Measurements from ENCODE around the gene PRKAB1.
"Not testable (repeated sequence)": the region's sequence is repeated elsewhere in the genome, so short reads cannot be mapped to it uniquely, and the experiment has no call there.

PRKAB1 gene

DNA sequence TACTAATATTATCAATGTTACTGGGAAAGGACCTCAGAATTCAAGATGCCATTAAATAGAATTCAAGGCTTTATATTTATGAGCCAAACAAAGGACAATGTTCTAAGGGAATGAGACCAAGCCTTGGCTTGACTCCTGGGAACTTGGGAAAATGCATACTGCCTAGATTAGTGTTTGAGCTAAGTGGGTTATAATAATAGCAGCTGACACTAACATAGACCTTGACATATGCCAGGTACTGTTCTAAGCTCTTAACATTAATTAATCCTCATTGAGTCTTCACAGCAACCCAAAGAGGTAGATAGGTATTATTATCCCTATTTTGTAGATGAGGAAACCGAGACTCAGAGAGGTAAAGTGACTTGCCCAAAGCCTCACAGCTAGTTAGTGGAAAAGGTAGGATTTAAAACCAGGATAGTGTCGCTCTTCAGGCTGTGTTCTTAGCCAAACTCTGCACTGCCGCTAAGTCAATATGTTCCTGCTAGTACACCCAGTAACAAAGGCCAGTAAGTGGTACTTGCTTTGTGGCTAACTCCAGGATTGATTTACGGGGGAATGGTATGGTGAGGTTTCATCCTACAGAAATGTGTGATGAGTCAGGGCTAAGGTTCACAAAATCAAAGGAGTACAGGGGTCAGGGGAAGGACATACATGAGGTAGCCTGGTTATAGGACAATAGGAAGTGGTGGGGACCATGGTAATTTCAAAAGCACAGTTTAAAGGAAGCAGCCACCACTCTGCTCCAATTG is 35.8 kb upstream of the PRKAB1 start:
- no peaks in the 10 kb centered on the region for H3K36me3 ChIP-seq (ENCODE audit: control insufficient read depth in 2 of 2, insufficient read depth in 2 of 2, low read length in 2 of 2)
- no peak overlapping the region for H3K9ac ChIP-seq (ENCODE audit: low read length in 2 of 2)
- peaks cover 0 to 9% of the 10 kb centered on the region in 2 donors for H3K27me3 ChIP-seq (ENCODE audit: control insufficient read depth in 1 of 2, insufficient read depth in 2 of 2, low read length in 2 of 2)
- no peak overlapping the region for H3K27ac ChIP-seq (ENCODE audit: low read length)
- H3K9me3 ChIP-seq (ENCODE audit: control insufficient read depth in 2 of 2, low read length in 2 of 2) = peaks cover 0 to 8% of the 10 kb centered on the region in 2 donors
- no peak overlapping the region for H3K4me3 ChIP-seq (ENCODE audit: low read length in 2 of 2)
- H3K4me1 ChIP-seq (ENCODE audit: control insufficient read depth, insufficient read depth, low read length) = no peaks in the 10 kb centered on the region

DNA sequence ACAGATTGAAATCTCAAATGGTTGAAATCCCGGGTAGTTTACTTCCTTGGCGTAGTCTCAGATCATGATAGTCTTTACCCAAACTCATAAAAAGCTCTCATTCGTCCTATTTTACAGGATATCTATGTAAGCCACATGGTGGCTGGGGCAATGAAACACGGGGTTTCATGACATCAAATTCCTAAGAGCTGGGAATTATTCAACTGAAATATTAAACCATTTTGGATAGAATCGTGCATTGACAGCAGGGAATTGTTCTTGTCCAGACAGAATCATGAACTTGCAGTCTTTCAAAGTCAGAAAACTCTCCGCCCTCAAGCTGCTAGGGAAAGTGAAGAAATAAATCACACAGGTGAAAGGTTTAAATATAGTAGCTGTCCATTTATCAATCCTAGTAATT is 33.2 kb upstream of the PRKAB1 start:
- Histone ChIP-seq H3K9me3 (ENCODE audit: control insufficient read depth in 2 of 2, low read length in 2 of 2) (peaks cover 0 to 8% of the 10 kb centered on the region in 2 donors), H3K27me3 (ENCODE audit: control insufficient read depth in 1 of 2, insufficient read depth in 2 of 2, low read length in 2 of 2) (peaks cover 0 to 9% of the 10 kb centered on the region in 2 donors), H3K9ac (ENCODE audit: low read length in 2 of 2) (no peak overlapping the region), H3K4me1 (ENCODE audit: control insufficient read depth, insufficient read depth, low read length) (no peaks in the 10 kb centered on the region), H3K27ac (ENCODE audit: low read length) (no peak overlapping the region), H3K36me3 (ENCODE audit: control insufficient read depth in 2 of 2, insufficient read depth in 2 of 2, low read length in 2 of 2) (no peaks in the 10 kb centered on the region), H3K4me3 (ENCODE audit: low read length in 2 of 2) (no peak overlapping the region)

- Histone ChIP-seq H3K27me3 (ENCODE audit: control insufficient read depth in 1 of 2, insufficient read depth in 2 of 2, low read length in 2 of 2) (peaks cover 0 to 2% of the 10 kb centered on the region in 2 donors), H3K36me3 (ENCODE audit: control insufficient read depth in 2 of 2, insufficient read depth in 2 of 2, low read length in 2 of 2) (no peaks in the 10 kb centered on the region), H3K9ac (ENCODE audit: low read length in 2 of 2) (no peak overlapping the region), H3K4me3 (ENCODE audit: low read length in 2 of 2) (no peak overlapping the region), H3K4me1 (ENCODE audit: control insufficient read depth, insufficient read depth, low read length) (no peaks in the 10 kb centered on the region), H3K27ac (ENCODE audit: low read length) (no peak overlapping the region), H3K9me3 (ENCODE audit: control insufficient read depth in 2 of 2, low read length in 2 of 2) (no peaks in the 10 kb centered on the region)
These were observed 24.9 kb upstream of the PRKAB1 start for GRCh38 chr12:119642986-119643385.

GRCh38 chr12:119644930-119645329 is 23.0 kb upstream of the PRKAB1 start:
- no peaks in the 10 kb centered on the region for H3K4me1 ChIP-seq (ENCODE audit: control insufficient read depth, insufficient read depth, low read length)
- H3K9me3 ChIP-seq (ENCODE audit: control insufficient read depth in 2 of 2, low read length in 2 of 2) = no peaks in the 10 kb centered on the region
- H3K9ac ChIP-seq (ENCODE audit: low read length in 2 of 2) = no peak overlapping the region
- no peak overlapping the region for H3K4me3 ChIP-seq (ENCODE audit: low read length in 2 of 2)
- H3K27ac ChIP-seq (ENCODE audit: low read length) = no peak overlapping the region
- peaks cover 0 to 2% of the 10 kb centered on the region in 2 donors for H3K27me3 ChIP-seq (ENCODE audit: control insufficient read depth in 1 of 2, insufficient read depth in 2 of 2, low read length in 2 of 2)
- no peaks in the 10 kb centered on the region for H3K36me3 ChIP-seq (ENCODE audit: control insufficient read depth in 2 of 2, insufficient read depth in 2 of 2, low read length in 2 of 2)

DNA sequence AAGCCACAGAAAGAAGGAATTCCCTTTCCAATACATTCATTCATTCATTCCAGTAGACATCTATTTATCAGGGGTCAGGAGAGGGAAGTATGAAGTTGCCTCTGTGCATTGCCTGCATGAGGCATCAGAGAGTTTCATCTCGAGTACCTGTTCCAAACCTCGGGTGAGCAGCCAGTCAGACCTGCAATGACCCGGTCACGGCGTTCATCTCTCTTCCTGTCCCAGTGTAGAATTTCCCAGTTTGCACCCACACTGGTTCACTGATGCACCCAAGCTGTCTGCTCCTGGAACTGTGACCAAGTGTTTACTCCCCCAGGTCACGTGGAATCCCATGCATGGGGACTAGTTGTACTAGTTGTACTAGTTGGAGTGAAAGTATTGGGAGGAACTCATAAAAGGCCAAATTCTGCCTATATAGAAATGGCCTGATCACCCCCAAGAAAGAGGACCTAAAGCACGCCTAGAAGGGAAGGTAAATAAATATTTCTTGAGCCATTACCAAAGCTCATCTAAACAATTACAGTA is 22.3 kb upstream of the PRKAB1 start:
- Histone ChIP-seq H3K9ac (ENCODE audit: low read length in 2 of 2) (no peak overlapping the region), H3K4me3 (ENCODE audit: low read length in 2 of 2) (no peak overlapping the region), H3K27ac (ENCODE audit: low read length) (no peak overlapping the region), H3K36me3 (ENCODE audit: control insufficient read depth in 2 of 2, insufficient read depth in 2 of 2, low read length in 2 of 2) (no peaks in the 10 kb centered on the region), H3K9me3 (ENCODE audit: control insufficient read depth in 2 of 2, low read length in 2 of 2) (no peaks in the 10 kb centered on the region), H3K4me1 (ENCODE audit: control insufficient read depth, insufficient read depth, low read length) (no peaks in the 10 kb centered on the region), H3K27me3 (ENCODE audit: control insufficient read depth in 1 of 2, insufficient read depth in 2 of 2, low read length in 2 of 2) (peaks cover 0 to 2% of the 10 kb centered on the region in 2 donors)

DNA sequence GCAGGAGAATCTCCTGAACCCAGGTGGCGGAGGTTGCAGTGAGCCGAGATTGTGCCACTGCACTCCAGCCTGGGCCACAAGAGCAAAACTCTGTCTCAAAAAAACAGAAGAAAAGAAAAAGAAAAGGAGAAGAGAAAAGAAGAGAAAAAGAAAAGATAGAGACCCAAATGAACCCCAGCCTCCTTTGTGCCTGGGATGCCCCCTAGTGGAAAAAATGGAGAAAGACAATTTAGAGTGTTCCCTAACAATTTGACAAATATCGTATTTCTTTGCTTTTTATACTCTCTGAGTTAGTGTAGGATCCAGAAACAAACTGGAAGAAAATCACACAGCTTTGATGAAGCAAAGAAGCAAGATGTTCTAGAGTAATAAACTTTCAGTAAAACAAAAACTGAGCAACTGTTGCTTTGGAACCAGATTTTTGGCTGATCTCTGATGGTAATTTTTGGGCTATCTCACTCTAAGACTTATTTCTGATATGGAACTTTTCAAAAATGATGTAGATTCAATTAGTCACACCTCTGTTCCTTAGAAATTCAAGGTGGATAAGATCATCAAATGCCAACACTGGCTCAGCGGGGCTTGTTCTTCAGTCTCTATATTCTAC is 18.6 kb upstream of the PRKAB1 start:
- no peak overlapping the region for H3K4me3 ChIP-seq (ENCODE audit: low read length in 2 of 2)
- no peaks in the 10 kb centered on the region for H3K4me1 ChIP-seq (ENCODE audit: control insufficient read depth, insufficient read depth, low read length)
- H3K27ac ChIP-seq (ENCODE audit: low read length) = no peak overlapping the region
- no peak overlapping the region for H3K9ac ChIP-seq (ENCODE audit: low read length in 2 of 2)
- H3K36me3 ChIP-seq (ENCODE audit: control insufficient read depth in 2 of 2, insufficient read depth in 2 of 2, low read length in 2 of 2) = no peaks in the 10 kb centered on the region
- H3K27me3 ChIP-seq (ENCODE audit: control insufficient read depth in 1 of 2, insufficient read depth in 2 of 2, low read length in 2 of 2) = peaks cover 0 to 2% of the 10 kb centered on the region in 2 donors
- peaks cover 5 to 6% of the 10 kb centered on the region in 2 donors for H3K9me3 ChIP-seq (ENCODE audit: control insufficient read depth in 2 of 2, low read length in 2 of 2)

DNA sequence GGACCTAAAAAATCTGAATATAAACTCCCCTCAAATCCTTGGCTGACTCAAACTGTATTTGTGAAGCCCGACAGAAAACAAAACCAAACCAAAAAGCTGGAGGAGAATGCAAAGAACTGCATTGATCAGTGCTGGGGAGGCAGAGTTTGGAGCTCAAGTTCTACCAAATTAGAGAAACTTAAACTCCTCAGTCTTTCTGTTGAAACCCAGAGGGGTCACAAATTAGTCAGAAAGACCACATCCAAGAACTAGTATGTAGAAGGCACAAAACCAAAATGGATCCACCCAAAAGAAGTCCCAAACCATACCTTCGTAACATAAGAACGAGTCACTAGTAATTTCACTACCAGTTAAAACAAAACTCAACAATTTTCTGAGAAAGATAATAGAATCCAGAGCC is 15.3 kb upstream of the PRKAB1 start:
- Histone ChIP-seq H3K9me3 (ENCODE audit: control insufficient read depth in 2 of 2, low read length in 2 of 2) (peaks cover 6 to 8% of the 10 kb centered on the region in 2 donors), H3K27me3 (ENCODE audit: control insufficient read depth in 1 of 2, insufficient read depth in 2 of 2, low read length in 2 of 2) (no peaks in the 10 kb centered on the region), H3K4me3 (ENCODE audit: low read length in 2 of 2) (no peak overlapping the region), H3K9ac (ENCODE audit: low read length in 2 of 2) (no peak overlapping the region), H3K4me1 (ENCODE audit: control insufficient read depth, insufficient read depth, low read length) (no peaks in the 10 kb centered on the region), H3K36me3 (ENCODE audit: control insufficient read depth in 2 of 2, insufficient read depth in 2 of 2, low read length in 2 of 2) (no peaks in the 10 kb centered on the region), H3K27ac (ENCODE audit: low read length) (no peak overlapping the region)

- H3K27ac ChIP-seq (ENCODE audit: low read length); H3K9me3 ChIP-seq (ENCODE audit: control insufficient read depth in 2 of 2, low read length in 2 of 2); H3K27me3 ChIP-seq (ENCODE audit: control insufficient read depth in 1 of 2, insufficient read depth in 2 of 2, low read length in 2 of 2); H3K36me3 ChIP-seq (ENCODE audit: control insufficient read depth in 2 of 2, insufficient read depth in 2 of 2, low read length in 2 of 2); H3K4me1 ChIP-seq (ENCODE audit: control insufficient read depth, insufficient read depth, low read length); H3K4me3 ChIP-seq (ENCODE audit: low read length in 2 of 2); H3K9ac ChIP-seq (ENCODE audit: low read length in 2 of 2): not testable (repeated sequence)
These were observed 10.9 kb upstream of the PRKAB1 start for GRCh38 chr12:119657001-119657400.

GRCh38 chr12:119658166-119658565 is 9.8 kb upstream of the PRKAB1 start:
- not testable (repeated sequence) for H3K36me3 ChIP-seq (ENCODE audit: control insufficient read depth in 2 of 2, insufficient read depth in 2 of 2, low read length in 2 of 2)

GRCh38 chr12:119659289-119659897 is 8.5 kb upstream of the PRKAB1 start:
- Histone ChIP-seq H3K4me3 (ENCODE audit: low read length in 2 of 2) (no peak overlapping the region), H3K36me3 (ENCODE audit: control insufficient read depth in 2 of 2, insufficient read depth in 2 of 2, low read length in 2 of 2) (no peaks in the 10 kb centered on the region), H3K27me3 (ENCODE audit: control insufficient read depth in 1 of 2, insufficient read depth in 2 of 2, low read length in 2 of 2) (no peaks in the 10 kb centered on the region), H3K9me3 (ENCODE audit: control insufficient read depth in 2 of 2, low read length in 2 of 2) (peaks cover 0 to 2% of the 10 kb centered on the region in 2 donors), H3K27ac (ENCODE audit: low read length) (no peak overlapping the region), H3K4me1 (ENCODE audit: control insufficient read depth, insufficient read depth, low read length) (no peaks in the 10 kb centered on the region), H3K9ac (ENCODE audit: low read length in 2 of 2) (no peak overlapping the region)

More at GRCh38 chr12:119658166-119658565, 9.8 kb upstream of the PRKAB1 start:
- H3K27me3 ChIP-seq (ENCODE audit: control insufficient read depth in 1 of 2, insufficient read depth in 2 of 2, low read length in 2 of 2); H3K9me3 ChIP-seq (ENCODE audit: control insufficient read depth in 2 of 2, low read length in 2 of 2); H3K4me1 ChIP-seq (ENCODE audit: control insufficient read depth, insufficient read depth, low read length); H3K27ac ChIP-seq (ENCODE audit: low read length); H3K4me3 ChIP-seq (ENCODE audit: low read length in 2 of 2); H3K9ac ChIP-seq (ENCODE audit: low read length in 2 of 2): not testable (repeated sequence)
